CD14-positive monocyte (primary cell): ENCODE measurements around the gene SRRM3. TPM values are rescaled to one million over a fixed set of nuclear protein-coding genes. Genes with fewer than 3 reads are reported as not detected.

Source experiments
- DNase-seq, 3 donors: peaks; one replicate each; pipeline ENCODE4 v3.0.0-alpha.2; 2011 to 2022
- H2AFZ ChIP-seq: 2 replicates; pipeline ENCODE4 v1.6.0; 2012; ENCODE audit warnings: mild to moderate bottlenecking, low read depth, low read length, inconsistent platforms; ENCODE audit not compliant: insufficient read depth, poor library complexity, severe bottlenecking
- H3K27ac ChIP-seq, 2 donors: 1 replicate in 1 of 2; 2 replicates in 1 of 2; pipeline ENCODE4 v1.5.1; 2012 to 2013; ENCODE audit warnings: low read length in 2 of 2, control low read depth in 1 of 2, inconsistent platforms in 1 of 2, low read depth in 1 of 2, mild to moderate bottlenecking in 1 of 2
- H3K27me3 ChIP-seq, 2 donors: one replicate each; pipeline versions ENCODE4 v1.6.0 to v1.6.1; 2011 to 2013; ENCODE audit warnings: low read length in 2 of 2; ENCODE audit not compliant: control insufficient read depth in 2 of 2, insufficient read depth in 2 of 2
- H3K36me3 ChIP-seq, 2 donors: replicated peaks in 1 of 2; 1 replicate in 1 of 2; 2 replicates in 1 of 2; pipeline versions ENCODE4 v1.5.1 to v1.6.1; 2012 to 2013; ENCODE audit warnings: low read length in 2 of 2, control low read depth in 1 of 2, inconsistent platforms in 1 of 2, mild to moderate bottlenecking in 1 of 2; ENCODE audit not compliant: insufficient read depth in 2 of 2, control insufficient read depth in 1 of 2
- H3K4me1 ChIP-seq, 2 donors: 1 replicate in 1 of 2; 2 replicates in 1 of 2; pipeline versions ENCODE4 v1.5.1 to v1.6.1; 2012 to 2013; ENCODE audit warnings: low read length in 2 of 2, control low read depth in 1 of 2, inconsistent platforms in 1 of 2, mild to moderate bottlenecking in 1 of 2, moderate library complexity in 1 of 2; ENCODE audit not compliant: insufficient read depth in 2 of 2, control insufficient read depth in 1 of 2
- H3K4me2 ChIP-seq: replicated peaks from 2 replicates; pipeline ENCODE3; 2012; ENCODE audit warnings: low read length, moderate library complexity, mild to moderate bottlenecking; ENCODE audit not compliant: poor library complexity, severe bottlenecking; ENCODE audit errors: extremely low read depth
- H3K4me3 ChIP-seq, 3 experiments: fragments of 200-600 bp in 1 of 3; sonication (generic) in 1 of 3; replicated peaks in 1 of 3; 1 replicate in 2 of 3; 2 replicates in 1 of 3; pipeline ENCODE4 v1.5.1; 2011 to 2013; ENCODE audit warnings: low read length in 3 of 3, mild to moderate bottlenecking in 3 of 3, control low read depth in 2 of 3, low read depth in 2 of 3, inconsistent platforms in 1 of 3, moderate library complexity in 1 of 3
- H3K79me2 ChIP-seq: 2 replicates; pipeline ENCODE4 v1.6.0; 2012; ENCODE audit warnings: mild to moderate bottlenecking, control low read depth, inconsistent platforms, low read length, moderate library complexity; ENCODE audit not compliant: insufficient read depth
- H3K9ac ChIP-seq: 2 replicates; pipeline ENCODE4 v1.6.0; 2017; ENCODE audit warnings: low read length, mild to moderate bottlenecking; ENCODE audit not compliant: insufficient read depth, poor library complexity, severe bottlenecking
- H3K9me3 ChIP-seq, 2 donors: replicated peaks in 1 of 2; 1 replicate in 1 of 2; 2 replicates in 1 of 2; pipeline versions ENCODE4 v1.5.1 to v1.6.1; 2012 to 2013; ENCODE audit warnings: low read length in 2 of 2, control low read depth in 1 of 2; ENCODE audit not compliant: control insufficient read depth in 1 of 2, insufficient read depth in 1 of 2
- H4K20me1 ChIP-seq: 2 replicates; pipeline ENCODE4 v1.6.0; 2012; ENCODE audit warnings: mild to moderate bottlenecking, low read length, control low read depth, moderate library complexity; ENCODE audit not compliant: insufficient read depth
- H3K27ac Mint-ChIP-seq, 7 donors: one replicate each; pipeline ENCODE4 v1.8.0; 2020; ENCODE audit warnings: mild to moderate bottlenecking in 7 of 7, mixed read lengths in 7 of 7, moderate library complexity in 6 of 7, inconsistent platforms in 2 of 7
- H3K27me3 Mint-ChIP-seq, 3 donors: one replicate each; pipeline ENCODE4 v1.8.0; 2021 to 2022; ENCODE audit warnings: low read depth in 3 of 3, mild to moderate bottlenecking in 3 of 3, mixed read lengths in 3 of 3, moderate library complexity in 3 of 3, inconsistent platforms in 1 of 3
- H3K36me3 Mint-ChIP-seq, 2 donors: one replicate each; pipeline ENCODE4 v1.8.0; 2020; ENCODE audit warnings: mixed read lengths in 2 of 2, inconsistent platforms in 1 of 2, mild to moderate bottlenecking in 1 of 2
- H3K4me1 Mint-ChIP-seq: one replicate; pipeline ENCODE4 v1.8.0; 2020; ENCODE audit warnings: mild to moderate bottlenecking, mixed read lengths
- H3K4me3 Mint-ChIP-seq, 2 donors: one replicate each; pipeline ENCODE4 v1.8.0; 2020; ENCODE audit warnings: mild to moderate bottlenecking in 2 of 2, mixed read lengths in 2 of 2, moderate library complexity in 1 of 2
- H3K9me3 Mint-ChIP-seq, 7 donors: one replicate each; pipeline ENCODE4 v1.8.0; 2020 to 2022; ENCODE audit warnings: mixed read lengths in 7 of 7, mild to moderate bottlenecking in 6 of 7, moderate library complexity in 6 of 7, inconsistent platforms in 2 of 7
- WGBS: methylation state at CpG from one replicate; pipeline ENCODE4 v1.1.5; 2013; ENCODE audit warnings: missing lambda C conversion rate; ENCODE audit not compliant: insufficient coverage; 5-methylcytosine and 5-hydroxymethylcytosine counted together
- intact Hi-C, 2 donors: fragments of 100-400 bp; cut with micrococcal nuclease; formaldehyde crosslinking; loops; one replicate each; pipeline versions ENCODE4 v1.15.0 to v1.15.1; 2023
- polyA plus RNA-seq, 3 donors: library from polyadenylated mRNA; depleted of rRNA in 1 of 3; unstranded in 2 of 3; stranded (reverse) in 1 of 3; fragments of 300-500 nt in 2 of 3; fragments of >200 nt in 1 of 3; fragmentation: Illumina TruSeq in 2 of 3; gene quantifications; 1 replicate in 2 of 3; 2 replicates in 1 of 3; pipeline ENCODE4 v1.2.3, GENCODE V29; 2012 to 2021
- TF ChIP-seq, protein P1 (sequence below): fragments of 200-600 bp; IDR thresholded peaks from one replicate; pipeline ENCODE4 v1.8.0; 2022; ENCODE audit warnings: antibody characterized with exemption, mild to moderate bottlenecking

The SRRM3 gene
- polyA plus RNA-seq, 3 donors = not detected

GRCh38 chr7:76317782-76318487 lies 116.2 kb downstream of the SRRM3 start:
- Histone ChIP-seq H2AFZ (peak overlapping the region; percentile 98), H3K27me3 (no peaks in the 10 kb centered on the region), H3K4me3 (peak overlapping the region; percentile 56 to 90 (median 75)), H4K20me1 (peaks cover 27% of the 10 kb centered on the region), H3K36me3 (peaks cover 0 to 11% of the 10 kb centered on the region in 2 donors), H3K9me3 (no peaks in the 10 kb centered on the region), H3K79me2 (peaks cover 7% of the 10 kb centered on the region), H3K9ac (peak overlapping the region; percentile 76), H3K4me1 (peaks cover 15 to 22% of the 10 kb centered on the region in 2 donors), H3K4me2 (peak overlapping the region; percentile 98), H3K27ac (peak overlapping the region; percentile 80 to 88)
- H3K4me1 Mint-ChIP-seq = peaks cover 26% of the 10 kb centered on the region
- TF ChIP-seq, protein P1, sequence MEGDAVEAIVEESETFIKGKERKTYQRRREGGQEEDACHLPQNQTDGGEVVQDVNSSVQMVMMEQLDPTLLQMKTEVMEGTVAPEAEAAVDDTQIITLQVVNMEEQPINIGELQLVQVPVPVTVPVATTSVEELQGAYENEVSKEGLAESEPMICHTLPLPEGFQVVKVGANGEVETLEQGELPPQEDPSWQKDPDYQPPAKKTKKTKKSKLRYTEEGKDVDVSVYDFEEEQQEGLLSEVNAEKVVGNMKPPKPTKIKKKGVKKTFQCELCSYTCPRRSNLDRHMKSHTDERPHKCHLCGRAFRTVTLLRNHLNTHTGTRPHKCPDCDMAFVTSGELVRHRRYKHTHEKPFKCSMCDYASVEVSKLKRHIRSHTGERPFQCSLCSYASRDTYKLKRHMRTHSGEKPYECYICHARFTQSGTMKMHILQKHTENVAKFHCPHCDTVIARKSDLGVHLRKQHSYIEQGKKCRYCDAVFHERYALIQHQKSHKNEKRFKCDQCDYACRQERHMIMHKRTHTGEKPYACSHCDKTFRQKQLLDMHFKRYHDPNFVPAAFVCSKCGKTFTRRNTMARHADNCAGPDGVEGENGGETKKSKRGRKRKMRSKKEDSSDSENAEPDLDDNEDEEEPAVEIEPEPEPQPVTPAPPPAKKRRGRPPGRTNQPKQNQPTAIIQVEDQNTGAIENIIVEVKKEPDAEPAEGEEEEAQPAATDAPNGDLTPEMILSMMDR = no peak
- peak; percentile 88 to 95 (median 93) for DNase-seq
- WGBS = under 1% methylated on average over 42 of the region's 50 CpGs
- H3K9me3 Mint-ChIP-seq = peaks cover 0 to 6% (median 0%) of the 10 kb centered on the region in 7 donors
- H3K36me3 Mint-ChIP-seq = peaks cover 0 to 10% of the 10 kb centered on the region in 2 donors
- H3K4me3 Mint-ChIP-seq = peak overlapping the region; percentile 95 to 99
- intact Hi-C loops = loop anchor here (2.0 to 10.0 kb wide), 2 partner anchors 41 to 143 kb away; partner anchors contain the start of gene YWHAG (in 1 of the 2)
- H3K27me3 Mint-ChIP-seq = no peaks in the 10 kb centered on the region
- peak overlapping the region; percentile 92 to 97 (median 94) for H3K27ac Mint-ChIP-seq

DNA sequence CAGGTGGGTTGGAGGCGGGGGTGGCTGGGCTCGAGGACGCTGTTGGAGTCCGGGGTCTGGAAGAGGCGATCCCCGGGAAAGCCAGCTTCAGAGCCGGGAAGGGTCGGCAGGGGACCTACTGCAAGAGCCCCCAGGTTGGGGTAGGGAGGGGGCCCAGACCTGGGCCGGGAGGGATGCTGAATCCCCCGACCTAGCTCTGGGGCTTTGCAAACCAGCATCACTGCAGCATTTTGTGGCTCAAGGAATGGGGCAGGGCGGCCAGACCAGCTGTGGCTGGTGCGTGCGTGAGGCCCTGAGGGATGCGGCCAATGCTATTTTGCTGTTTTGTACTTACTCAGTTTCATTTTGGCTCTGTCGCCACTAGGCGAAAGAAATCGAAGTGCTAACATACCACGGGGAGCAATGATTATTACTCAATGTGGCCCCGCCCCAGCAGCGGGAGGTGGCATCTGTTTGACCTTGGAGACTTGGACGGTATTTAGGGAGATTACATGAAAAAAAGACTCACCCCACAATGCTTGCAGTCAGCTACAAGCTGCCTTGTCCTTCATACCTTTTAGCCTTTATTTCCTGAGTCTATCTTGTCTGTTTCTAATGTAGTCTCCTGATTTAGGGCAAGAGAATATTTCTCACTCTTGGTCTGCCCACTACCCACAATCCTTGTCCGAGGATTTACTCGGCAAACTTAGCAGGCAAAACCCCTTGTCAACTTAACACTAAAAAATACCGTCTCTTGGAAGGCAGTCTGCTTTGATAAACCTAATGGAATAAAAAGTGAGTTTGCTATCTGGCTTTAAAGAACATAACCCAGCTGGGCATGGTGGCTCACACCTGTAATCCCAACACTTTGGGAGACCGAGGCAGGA lies 117.0 kb downstream of the SRRM3 start:
- H3K9me3 ChIP-seq = no peaks in the 10 kb centered on the region
- H3K79me2 ChIP-seq = peaks cover 7% of the 10 kb centered on the region
- Mint-ChIP-seq H3K36me3 (peaks cover 0 to 16% of the 10 kb centered on the region in 2 donors), H3K27me3 (no peaks in the 10 kb centered on the region), H3K4me1 (peaks cover 26% of the 10 kb centered on the region), H3K27ac (peak overlapping the region; percentile 90 to 97 (median 92)), H3K9me3 (peaks cover 0 to 6% (median 0%) of the 10 kb centered on the region in 7 donors), H3K4me3 (peak overlapping the region; percentile 95 to 99)
- intact Hi-C loops = loop anchor here (2.0 to 10.0 kb wide), 2 partner anchors 40 to 144 kb away; partner anchors contain the start of gene YWHAG (in 1 of the 2)
- peak; percentile 74 to 79 (median 76) for DNase-seq
- H3K9ac ChIP-seq = peak overlapping the region; percentile 76
- TF ChIP-seq, protein P1 = no peak
- peaks cover 35% of the 10 kb centered on the region for H4K20me1 ChIP-seq
- WGBS = 5% methylated on average over 15 of the region's 25 CpGs
- H3K4me2 ChIP-seq = peak overlapping the region; percentile 98
- peak overlapping the region; percentile 80 to 88 for H3K27ac ChIP-seq
- peak overlapping the region; percentile 56 to 90 (median 75) for H3K4me3 ChIP-seq
- H3K36me3 ChIP-seq = peaks cover under 1 to 18% of the 10 kb centered on the region in 2 donors
- peak overlapping the region; percentile 98 for H2AFZ ChIP-seq
- peaks cover 15 to 22% of the 10 kb centered on the region in 2 donors for H3K4me1 ChIP-seq
- no peaks in the 10 kb centered on the region for H3K27me3 ChIP-seq
